Peyer's patch (tissue), 4 donors: Measurements from ENCODE around the gene EYS.

Experiments used
- POLR2A ChIP-seq, 2 donors: fragments of 450-650 bp; IDR thresholded peaks; one replicate each; pipeline ENCODE4 v1.5.1; 2017; ENCODE audit warnings: antibody characterized with exemption in 2 of 2, mild to moderate bottlenecking in 2 of 2, moderate library complexity in 2 of 2
- TF ChIP-seq, protein P1 (sequence below), 6 experiments: fragments of 450-650 bp in 4 of 6; fragments of 200-600 bp in 2 of 6; sonication (generic) in 1 of 6; IDR thresholded peaks; one replicate each; pipeline ENCODE4 v1.5.1; 2017 to 2019; ENCODE audit warnings: antibody characterized with exemption in 6 of 6, mild to moderate bottlenecking in 3 of 6, moderate library complexity in 1 of 6

- TF ChIP-seq, protein P1, sequence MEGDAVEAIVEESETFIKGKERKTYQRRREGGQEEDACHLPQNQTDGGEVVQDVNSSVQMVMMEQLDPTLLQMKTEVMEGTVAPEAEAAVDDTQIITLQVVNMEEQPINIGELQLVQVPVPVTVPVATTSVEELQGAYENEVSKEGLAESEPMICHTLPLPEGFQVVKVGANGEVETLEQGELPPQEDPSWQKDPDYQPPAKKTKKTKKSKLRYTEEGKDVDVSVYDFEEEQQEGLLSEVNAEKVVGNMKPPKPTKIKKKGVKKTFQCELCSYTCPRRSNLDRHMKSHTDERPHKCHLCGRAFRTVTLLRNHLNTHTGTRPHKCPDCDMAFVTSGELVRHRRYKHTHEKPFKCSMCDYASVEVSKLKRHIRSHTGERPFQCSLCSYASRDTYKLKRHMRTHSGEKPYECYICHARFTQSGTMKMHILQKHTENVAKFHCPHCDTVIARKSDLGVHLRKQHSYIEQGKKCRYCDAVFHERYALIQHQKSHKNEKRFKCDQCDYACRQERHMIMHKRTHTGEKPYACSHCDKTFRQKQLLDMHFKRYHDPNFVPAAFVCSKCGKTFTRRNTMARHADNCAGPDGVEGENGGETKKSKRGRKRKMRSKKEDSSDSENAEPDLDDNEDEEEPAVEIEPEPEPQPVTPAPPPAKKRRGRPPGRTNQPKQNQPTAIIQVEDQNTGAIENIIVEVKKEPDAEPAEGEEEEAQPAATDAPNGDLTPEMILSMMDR (IDR thresholded peaks at IDR 0.05), result no peak
- no peak for TF ChIP-seq POLR2A (IDR thresholded peaks at IDR 0.05)
Observed at GRCh38 chr6:65000815-65001214, 706.2 kb downstream of the EYS start.
